COLO668 (cell line): ENCODE results near the gene PTPRN2.
"Not testable (repeated sequence)": the region's sequence is repeated elsewhere in the genome, so short reads cannot be mapped to it uniquely, and the experiment has no call there.

ENCODE experiments used
- DNase-seq: peaks from one replicate; lab custom pipeline; 2025; ENCODE audit not compliant: unreplicated experiment; lab: John Stamatoyannopoulos, UW

The PTPRN2 gene

DNA sequence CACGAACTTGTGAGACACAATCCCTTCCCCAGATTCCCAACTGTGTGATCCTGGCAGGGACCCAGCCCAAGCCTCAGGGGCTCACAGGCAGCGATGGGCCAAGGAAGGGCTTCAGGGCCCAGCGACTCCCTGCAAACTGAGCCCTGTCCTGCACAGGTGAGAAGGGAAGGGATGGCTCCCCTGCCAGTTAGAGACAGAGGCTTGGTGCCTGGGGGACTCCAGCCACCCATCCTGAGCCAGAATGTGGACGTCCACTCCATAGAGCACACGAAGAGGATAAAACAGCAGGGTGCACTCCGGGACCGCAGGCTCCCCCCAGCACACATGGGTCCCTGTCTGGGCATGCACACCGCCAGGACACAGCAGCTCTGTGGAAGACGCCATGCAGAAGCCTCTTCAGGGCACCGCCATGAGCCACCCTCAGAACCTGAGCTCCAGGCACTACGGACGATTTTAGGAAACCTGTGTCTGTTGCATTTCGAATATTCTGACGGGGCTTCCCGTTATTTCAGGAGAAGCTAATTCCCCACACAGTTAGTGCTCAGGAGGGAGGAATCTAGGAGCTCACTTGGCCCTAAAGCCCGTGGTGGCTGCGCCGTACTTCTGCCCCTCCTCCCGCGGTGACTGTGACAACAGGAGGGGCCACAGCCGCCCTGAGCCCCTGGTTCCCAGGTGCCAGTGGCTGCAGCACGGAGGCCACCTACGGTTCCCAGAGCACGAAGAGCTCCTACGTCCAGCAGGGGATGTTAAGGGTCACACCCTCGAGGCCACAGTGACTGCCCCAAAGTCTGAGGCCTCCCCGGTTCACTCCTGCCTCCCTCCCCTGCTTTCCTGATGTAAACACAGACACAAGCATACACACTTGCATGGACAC is 326.0 kb downstream of the PTPRN2 start:
- DNase-seq = no peak

DNA sequence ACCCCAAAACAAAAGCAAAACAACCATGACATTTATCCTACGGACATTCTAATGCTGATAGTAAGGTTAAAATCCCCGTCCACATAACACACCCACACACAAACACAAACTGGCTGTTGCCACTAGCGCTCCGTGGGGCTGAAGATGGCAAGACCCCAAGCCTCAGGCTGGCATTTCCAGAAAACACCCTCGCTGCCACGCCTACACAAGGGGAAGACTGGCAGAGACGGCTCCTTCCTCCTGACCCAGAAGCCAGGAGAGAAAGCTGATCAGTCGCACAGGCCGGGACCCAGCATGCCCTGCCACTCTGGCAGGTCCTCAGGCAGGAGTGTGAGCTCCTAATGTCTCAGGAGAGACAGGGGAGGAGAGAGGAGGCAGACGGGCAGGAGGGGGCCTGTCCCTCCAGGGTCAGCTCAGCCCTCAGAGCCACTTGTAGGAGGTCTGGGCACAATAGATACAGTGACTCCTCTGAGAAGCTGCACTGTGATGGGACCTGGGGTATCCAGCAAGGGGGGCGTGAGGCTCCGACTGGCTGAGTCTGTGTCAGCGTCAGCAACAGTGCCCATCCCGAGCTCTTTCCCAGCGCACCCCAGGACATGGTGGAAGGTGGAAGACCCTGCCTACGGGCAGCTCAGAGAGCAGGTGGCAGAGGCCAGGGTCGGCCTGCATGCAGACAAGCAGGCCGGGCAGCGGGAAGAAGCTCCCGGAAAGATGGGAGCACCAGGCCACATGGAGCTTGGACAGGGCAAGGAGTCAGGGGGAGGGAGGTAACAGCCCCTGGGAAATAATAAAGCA is 326.9 kb downstream of the PTPRN2 start:
- DNase-seq = no peak

DNA sequence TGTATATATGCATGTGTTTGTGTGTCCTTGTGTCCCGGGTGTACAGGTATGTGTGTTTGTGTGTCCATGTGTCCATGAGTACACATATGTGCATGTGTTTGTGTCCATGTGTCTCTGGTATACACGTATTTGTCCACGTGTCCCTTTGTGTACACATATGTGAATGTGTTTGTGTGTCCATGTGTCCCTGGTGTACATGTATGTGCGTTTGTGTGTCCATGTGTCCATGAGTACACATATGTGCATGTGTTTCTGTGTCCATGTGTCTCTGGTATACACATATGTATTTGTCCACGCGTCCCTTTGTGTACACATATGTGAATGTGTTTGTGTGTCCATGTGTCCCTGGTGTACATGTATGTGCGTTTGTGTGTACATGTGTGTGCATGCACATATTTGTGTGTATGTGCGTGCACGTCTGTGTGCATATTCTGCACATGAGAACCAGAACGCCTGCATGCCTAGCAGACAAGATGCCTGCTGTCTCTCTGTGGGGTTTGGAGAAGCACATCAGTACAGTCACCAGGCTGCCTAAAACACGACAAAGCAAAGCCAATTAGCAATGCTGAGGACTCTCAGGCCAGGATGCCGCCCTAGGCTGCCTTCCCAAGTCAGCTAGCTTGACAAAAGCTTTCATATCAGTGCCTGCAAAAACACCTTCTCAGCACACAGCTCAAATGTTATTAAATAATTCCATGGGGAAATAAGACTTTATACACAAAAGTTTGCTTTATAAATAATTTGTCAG is 327.8 kb downstream of the PTPRN2 start:
- DNase-seq = no peak

DNA sequence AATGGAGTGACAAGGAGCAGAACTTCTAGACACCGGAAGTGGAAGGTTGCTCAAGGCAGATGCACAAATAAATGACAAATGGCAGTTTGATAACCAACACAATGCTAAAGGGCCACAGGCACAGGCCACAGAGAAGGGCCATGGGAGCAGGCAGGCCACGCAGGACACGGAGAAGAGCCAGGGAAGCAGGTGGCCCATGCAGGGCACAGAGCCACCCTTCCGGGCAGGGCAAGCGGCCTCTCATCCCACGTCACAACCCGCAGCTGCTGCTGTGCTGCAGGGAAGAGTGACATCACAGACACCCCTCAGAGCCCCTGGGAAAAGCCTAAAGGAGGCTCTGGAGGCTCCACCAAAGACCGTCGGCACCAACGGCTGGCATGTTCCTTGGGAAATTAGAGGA is 328.5 kb downstream of the PTPRN2 start:
- DNase-seq = no peak

DNA sequence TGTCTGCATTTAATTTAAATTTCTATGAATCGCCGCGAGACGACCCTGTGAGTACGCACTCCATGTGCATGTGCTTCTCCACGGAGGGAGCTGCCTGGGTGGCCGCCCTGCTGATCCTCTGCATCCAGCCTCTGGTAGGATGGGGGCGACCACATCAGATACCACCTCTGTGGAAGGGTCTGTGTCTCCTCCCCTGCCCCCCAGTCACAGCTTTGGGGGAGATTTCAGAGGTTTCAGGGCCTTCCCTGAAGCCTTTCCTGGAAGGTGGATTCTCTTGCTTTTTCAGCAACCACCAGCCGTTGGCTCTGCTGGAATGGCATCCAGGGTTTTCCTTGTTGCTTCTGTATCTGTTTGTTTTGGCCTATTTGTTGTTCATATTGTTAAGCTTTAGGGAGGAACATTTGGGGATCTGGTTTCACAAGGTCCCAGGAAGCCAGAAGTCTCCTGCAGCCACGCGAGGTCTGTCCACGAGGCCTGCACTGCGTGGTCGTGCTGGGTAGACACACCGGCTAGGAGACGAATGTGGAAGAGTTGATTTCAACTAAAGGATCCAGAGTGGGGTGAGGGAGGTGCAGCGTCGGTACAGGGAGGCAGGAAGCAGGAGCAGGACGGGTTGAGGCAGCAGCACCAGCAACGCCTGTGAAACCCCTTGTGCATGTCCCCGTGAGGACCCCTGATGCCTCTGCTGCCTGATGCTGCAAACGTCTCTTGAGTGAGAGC is 329.1 kb downstream of the PTPRN2 start:
- no peak for DNase-seq

DNA sequence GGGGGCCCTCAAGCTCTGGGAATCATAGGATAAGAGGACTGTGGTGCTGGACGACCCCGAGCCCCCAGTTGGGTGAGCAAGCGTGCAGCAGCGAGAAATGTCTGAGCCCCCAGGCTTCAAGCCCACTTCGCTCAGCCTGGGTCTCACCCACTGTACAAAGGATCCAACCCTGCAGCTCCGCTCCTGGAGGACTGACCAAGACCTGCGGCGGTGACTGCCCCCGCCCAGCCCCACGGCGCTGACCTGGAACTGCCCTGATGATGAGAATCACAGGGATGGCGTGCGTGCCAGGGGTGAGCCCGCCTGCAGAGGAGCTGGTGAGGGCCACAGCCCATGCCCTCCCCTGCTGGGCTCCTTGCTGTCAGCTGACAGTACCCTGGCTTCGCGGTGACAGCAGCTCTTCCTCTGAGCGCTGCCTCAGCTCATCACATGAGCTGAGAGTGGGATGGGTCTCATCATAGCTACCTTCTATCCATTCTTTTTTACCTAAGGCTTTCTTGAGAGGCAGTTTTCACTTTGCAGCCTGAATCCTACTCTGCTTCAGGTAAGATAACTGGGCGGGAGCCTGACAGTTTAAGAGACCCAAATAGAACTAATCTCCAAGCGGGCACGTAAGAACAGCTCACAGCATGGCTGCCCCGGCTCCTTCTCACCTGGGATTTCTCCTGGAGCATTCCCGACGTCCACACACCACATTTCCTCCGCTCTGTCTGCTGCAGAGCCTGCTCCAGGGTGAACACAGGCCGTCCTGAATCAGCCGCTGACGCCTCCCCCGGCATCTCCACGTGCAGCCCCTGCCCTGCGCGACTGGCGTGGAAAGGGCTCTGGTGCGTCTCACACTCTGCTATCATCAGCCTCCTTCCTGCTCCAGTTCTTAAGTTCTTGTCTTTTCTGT is 329.9 kb downstream of the PTPRN2 start:
- no peak for DNase-seq

DNA sequence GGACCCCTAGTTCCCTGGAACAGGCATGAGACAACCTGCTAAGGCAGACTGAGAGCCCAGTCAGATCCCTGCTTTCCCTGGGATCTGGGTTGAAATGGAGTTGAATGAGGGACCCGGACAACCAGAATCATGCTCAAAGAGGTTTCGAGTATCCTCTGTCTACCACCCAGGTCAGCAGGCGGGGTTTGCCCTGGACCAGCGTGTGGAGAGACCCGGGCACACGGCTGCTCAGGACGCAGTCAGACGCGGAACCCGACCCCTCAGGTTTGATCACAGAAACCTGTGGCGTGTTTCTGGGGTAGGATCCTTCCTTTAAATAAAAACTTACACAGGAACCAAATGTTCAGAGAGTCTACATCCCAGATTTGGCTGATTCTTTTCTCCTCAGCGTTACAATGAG is 330.6 kb downstream of the PTPRN2 start:
- no peak for DNase-seq

DNA sequence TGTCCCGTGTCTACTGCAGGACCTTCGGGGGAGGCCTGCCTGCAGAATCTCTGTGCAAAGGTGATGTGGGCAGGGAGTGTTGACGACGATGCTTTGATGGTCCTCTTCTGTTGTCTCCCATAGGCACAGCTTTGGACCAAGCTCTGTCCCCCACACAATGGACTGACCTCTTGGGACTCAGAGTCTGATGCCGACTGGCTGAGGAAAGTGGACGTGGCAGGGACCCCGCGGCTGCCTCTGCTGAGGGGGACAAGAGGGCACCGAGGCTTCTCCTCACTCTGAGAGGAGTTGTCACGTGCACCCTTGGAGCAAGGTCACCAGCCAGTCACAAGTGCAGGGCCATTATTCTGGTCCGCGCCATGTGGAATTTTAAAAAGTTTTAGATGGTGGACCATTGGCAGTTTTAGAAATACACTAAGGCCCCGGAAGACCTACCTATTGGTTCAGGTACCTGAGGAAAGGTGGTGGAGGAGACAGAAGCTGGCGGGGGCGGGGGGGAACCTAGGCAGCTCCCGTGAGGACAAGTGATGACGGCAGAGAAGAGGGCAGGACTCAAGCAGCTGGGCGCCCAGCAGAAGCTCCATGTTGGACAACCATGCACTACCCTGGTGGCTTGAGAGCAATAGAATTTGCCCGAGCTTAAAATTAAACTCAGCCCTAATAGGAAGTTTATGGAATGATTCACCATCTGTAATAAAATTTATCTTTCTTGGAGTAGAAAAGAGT is 331.4 kb downstream of the PTPRN2 start:
- no peak for DNase-seq

DNA sequence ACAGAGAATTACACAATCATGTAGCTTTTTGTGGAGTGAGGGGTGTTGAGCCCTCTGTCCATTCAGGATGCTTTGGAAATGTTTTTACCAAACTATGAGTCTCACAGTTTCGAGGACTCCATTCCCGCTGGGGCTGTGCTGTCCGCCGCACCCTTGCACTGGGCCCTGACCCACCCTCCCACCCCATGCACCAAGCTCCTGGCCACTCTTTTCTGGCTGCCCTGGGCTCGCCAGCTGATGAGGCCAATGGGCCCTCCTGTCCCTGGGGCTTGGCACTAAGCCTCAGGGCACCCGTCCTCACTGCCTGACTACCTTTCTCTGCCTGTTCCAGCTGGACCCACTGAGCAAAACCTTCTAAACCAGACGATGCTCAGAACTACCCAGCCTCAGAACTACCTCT is 332.1 kb downstream of the PTPRN2 start:
- DNase-seq = no peak

DNA sequence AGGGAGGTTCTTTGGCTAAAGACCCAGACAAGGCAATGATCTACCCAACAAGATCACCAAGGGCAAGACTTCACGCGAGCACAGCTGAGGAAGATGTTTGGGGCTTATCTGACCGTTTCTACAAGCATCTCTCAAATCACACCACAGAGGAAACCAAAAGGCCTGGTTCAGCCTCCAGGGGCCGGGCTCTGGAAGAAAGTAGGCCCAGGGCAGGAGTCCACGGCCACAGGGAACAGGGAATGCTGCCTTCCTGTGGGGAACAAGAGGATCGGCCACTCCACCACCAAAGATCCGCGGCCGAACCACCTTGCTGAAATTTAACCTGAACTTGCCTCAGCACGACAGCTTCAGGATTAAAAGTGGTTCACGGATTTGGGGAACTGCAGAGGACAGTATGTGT is 332.5 kb downstream of the PTPRN2 start:
- no peak for DNase-seq

DNA sequence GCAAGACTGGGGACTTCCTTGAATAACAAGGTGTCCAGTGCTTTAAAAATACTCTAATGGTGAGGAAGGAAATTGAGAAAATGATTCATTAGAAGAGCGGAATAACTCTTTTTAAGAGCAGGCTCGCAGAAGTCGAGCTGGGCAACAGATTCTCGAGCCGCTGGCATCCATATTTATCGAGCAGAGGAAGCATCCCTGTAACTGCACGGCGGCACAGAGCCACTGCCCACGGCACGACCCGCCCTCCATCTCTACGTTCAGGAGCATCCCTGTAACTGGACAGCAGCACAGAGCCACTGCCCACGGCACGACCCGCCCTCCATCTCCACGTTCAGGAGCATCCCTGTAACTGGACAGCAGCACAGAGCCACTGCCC is 334.0 kb downstream of the PTPRN2 start:
- DNase-seq = not testable (repeated sequence)

DNA sequence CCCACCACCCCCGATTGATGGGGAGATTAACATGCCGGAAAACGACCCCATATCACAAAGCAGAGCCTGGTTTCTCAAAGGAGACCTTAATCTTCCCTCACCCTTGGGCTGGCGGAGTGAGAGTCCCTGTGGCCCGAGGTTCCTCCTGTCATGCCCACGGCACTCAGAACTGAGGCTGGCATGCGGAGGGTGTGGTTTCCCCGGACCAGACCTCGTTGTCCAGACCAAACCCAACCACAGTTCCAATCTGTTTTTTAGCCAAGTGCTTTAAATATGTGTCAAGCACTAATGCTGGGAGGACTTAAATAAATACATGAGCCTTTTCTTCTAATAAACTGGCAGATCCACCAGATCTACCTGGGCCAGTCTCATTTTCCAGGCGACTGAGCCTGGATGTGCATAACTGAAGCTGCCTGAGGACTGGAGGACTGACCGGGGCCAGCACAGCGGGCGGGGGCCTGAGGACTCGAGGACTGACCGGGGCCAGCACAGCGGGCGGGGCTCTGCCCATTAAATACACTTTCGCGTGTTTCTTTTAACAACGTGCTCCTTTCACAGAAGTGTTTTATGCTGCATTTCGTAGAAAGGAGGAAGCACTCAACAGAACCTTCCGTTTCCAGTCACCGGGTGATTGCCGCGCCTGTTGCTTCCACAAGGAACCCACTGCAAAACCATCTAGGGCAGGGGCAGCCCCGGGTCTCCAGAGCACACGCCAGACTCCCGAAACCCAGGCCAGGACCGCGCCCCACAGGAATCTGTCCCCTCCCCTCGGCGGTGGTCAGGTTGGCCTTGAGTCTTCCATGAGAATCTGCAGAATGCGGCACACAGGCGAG is 334.6 kb downstream of the PTPRN2 start:
- no peak for DNase-seq

DNA sequence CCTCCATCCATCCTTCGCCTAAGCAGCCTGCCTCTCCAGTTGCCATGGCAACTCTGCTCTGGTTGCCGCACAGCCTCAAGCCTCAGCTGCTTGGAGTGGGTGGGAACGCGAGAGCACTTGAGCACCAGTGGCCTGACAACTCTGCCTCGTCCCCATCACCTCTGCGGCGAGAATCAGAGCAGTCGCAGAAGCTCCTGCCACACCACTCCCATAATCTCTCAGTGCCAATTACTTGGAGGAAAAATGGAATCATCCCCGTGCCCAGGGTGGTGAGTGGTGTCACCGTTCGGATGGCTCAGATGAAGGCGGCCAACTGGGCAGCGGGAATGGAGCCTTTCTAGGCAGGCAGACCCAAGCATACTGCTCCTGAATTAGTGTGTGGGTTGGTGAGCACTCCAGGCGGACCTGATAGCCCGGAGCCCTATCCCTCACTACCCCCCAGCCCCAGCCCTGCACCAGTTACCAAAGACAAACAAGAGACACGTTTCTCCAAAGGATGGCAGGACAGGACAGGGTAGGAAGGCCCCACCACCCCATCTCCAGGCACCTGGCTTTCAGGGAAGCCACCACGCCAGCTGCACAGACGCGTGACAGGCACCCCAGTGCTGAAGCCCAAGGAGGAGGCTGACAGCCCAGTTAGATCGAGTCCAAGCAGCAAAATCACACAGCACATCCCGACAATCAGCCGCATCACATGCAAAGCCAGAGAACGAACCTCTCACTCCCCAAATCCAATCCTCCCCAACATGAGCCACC is 335.4 kb downstream of the PTPRN2 start:
- DNase-seq = no peak

DNA sequence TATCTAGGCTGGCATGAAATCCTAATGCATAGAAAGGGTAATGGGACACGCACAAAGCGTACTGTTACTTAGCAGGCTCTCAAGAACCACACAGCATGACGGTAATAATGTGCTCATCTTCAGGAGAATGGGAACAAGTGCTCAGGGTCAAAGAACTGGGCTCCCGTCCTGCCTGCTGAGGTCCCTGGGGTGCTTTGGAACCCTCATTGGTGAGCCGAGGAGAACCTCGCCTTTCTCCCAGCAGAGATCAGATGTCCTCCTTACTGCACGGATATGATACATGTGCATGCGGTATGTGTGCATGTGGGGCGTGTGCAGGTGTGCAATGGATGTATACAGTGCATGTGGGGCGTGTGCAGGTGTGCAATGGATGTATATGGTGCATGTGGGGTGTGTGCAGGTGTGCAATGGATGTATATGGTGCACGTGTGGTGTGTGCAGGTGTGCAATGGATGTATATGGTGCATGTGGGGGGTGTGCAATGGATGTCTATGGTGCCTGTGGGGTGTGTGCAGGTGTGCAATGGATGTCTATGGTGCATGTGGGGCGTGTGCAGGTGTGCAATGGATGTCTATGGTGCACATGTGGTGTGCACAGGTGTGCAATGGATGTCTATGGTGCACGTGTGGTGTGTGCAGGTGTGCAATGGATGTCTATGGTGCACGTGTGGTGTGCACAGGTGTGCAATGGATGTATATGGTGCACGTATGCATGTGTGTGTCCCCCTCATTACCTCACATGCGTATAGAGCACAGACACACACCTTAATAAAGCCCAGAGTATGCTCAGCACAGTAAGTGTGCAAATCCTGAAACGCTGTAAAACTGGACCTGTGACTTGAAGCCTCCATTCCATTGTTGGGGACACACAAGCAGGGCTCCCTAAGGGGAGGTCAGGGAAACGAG is 336.3 kb downstream of the PTPRN2 start:
- no peak for DNase-seq

DNA sequence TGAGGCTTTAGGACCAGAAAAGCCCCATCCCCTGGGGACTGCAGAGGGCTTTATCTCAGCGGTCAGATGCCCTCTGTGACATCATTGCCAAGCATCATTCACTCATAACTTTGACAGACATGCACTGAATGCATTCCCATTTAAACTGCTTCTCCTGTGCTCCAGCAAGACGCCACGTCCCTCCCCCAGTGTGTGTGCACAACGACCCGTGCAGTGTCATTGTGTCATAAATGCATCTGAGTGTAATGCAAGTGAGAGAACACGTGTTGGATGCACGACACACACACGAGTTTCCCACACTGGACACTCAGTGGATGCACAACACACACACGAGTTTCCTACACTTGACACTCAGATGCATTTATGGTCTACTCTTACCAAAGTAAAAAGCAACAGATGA is 337.9 kb downstream of the PTPRN2 start:
- no peak for DNase-seq

DNA sequence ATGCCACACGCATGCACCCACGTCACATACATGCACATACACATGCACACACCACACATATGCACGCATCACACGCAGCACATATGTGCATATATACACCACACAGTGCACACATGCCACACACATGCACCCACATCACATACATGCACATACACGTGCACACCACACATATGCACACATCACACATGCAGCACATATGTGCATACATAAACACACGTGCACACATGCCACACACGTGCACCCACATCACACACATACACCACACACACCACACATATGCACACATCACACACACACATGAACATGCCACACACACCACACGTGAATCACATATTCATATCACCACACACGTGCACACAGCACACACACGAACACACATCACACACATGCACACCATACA is 338.8 kb downstream of the PTPRN2 start:
- no peak for DNase-seq
